Right cardiac atrium (tissue), 5 donors: ENCODE results near the gene ETV1. TPM values are rescaled to one million over a fixed set of nuclear protein-coding genes. Genes with fewer than 3 reads are reported as not detected.

Experiments used
- ATAC-seq, 2 donors: fragments of 200-7000 bp; cut with Tn5 transposase; one replicate each; pipeline versions ENCODE4 v1.8.0 to v1.9.1; 2020; ENCODE audit warnings: moderate library complexity in 2 of 2, mild to moderate bottlenecking in 1 of 2
- DNase-seq, 3 donors: peaks; one replicate each; pipeline ENCODE4 v3.0.0-alpha.2; 2020
- H3K27ac ChIP-seq: one replicate; pipeline ENCODE4 v1.5.1; 2013; ENCODE audit warnings: mild to moderate bottlenecking, low read length, control low read depth, moderate library complexity
- H3K27me3 ChIP-seq: one replicate; pipeline ENCODE4 v1.6.1; 2013; ENCODE audit not compliant: control insufficient read depth, insufficient read depth
- H3K4me1 ChIP-seq: one replicate; pipeline ENCODE4 v1.6.1; 2013; ENCODE audit warnings: low read length; ENCODE audit not compliant: control insufficient read depth, insufficient read depth
- H3K4me3 ChIP-seq: one replicate; pipeline ENCODE4 v1.5.1; 2013; ENCODE audit warnings: low read length, control low read depth
- H3K9me3 ChIP-seq: one replicate; pipeline ENCODE4 v1.6.1; 2013; ENCODE audit warnings: low read length; ENCODE audit not compliant: control insufficient read depth
- WGBS: extraction: QIAGEN DNeasy Blood & Tissue Kit; methylation state at CpG from one replicate; pipeline ENCODE4 v1.1.7; 2013; 5-methylcytosine and 5-hydroxymethylcytosine counted together
- intact Hi-C, 4 donors: fragments of 100-400 bp; cut with DNase I; formaldehyde crosslinking; loops; one replicate each; pipeline versions ENCODE4 v1.11.0 to v1.14.0; 2022 to 2023
- polyA plus RNA-seq: library from polyadenylated mRNA; stranded (reverse); fragments of 200-250 nt; gene quantifications from one replicate; pipeline ENCODE4 v1.2.3, GENCODE V29; 2013
- total RNA-seq, 4 donors: library from RNA; stranded (reverse); fragmentation: NEBNext Ultra II Directional; extraction: Animal tissue kit (Norgen Biotek cat#: 25700); gene quantifications; one replicate each; pipeline ENCODE4 v1.2.1, GENCODE V29; 2021
- donor health status: healthy with polysubstance abuse.
- donor health status: DM: no; HTN: yes; CAD: no.
- donor health status: DM: no; HTN: no; CAD: no.
- donor health status: DM: no; HTN: yes; CAD: no; lungs with severe emphysema.
- donor health status: DM: yes; HTN: yes; CAD: no.

Gene ETV1
- total and polyA plus RNA-seq, 5 donors = 12.9 to 47.5 (median 36.3) TPM

- Histone ChIP-seq H3K4me1 (no peaks in the 10 kb centered on the region), H3K27ac (no peak overlapping the region), H3K4me3 (no peak overlapping the region), H3K9me3 (no peaks in the 10 kb centered on the region), H3K27me3 (no peaks in the 10 kb centered on the region)
- intact Hi-C loops = no loop called here
- DNase-seq (no peak), ATAC-seq (no peak)
- 57% methylated on average over 3 of the region's 3 CpGs for WGBS
Observed at GRCh38 chr7:13904689-13905088, 84.8 kb downstream of the ETV1 start.

GRCh38 chr7:13904007-13904406 is 85.5 kb downstream of the ETV1 start:
- H3K4me3 ChIP-seq = no peak overlapping the region
- ATAC-seq (no peak), DNase-seq (no peak)
- H3K9me3 ChIP-seq = no peaks in the 10 kb centered on the region
- intact Hi-C loops = no loop called here
- H3K4me1 ChIP-seq = no peaks in the 10 kb centered on the region
- no peak overlapping the region for H3K27ac ChIP-seq
- no peaks in the 10 kb centered on the region for H3K27me3 ChIP-seq
- WGBS = 86% methylated on average over 2 of the region's 2 CpGs

GRCh38 chr7:13901577-13901976 is 87.9 kb downstream of the ETV1 start:
- Histone ChIP-seq H3K4me1 (no peaks in the 10 kb centered on the region), H3K27me3 (no peaks in the 10 kb centered on the region), H3K4me3 (no peak overlapping the region), H3K9me3 (no peaks in the 10 kb centered on the region), H3K27ac (no peak overlapping the region)
- WGBS = 81% methylated on average over 3 of the region's 3 CpGs
- intact Hi-C loops = no loop called here
- ATAC-seq (no peak), DNase-seq (no peak)

- Histone ChIP-seq H3K27ac (no peak overlapping the region), H3K27me3 (no peaks in the 10 kb centered on the region), H3K9me3 (no peaks in the 10 kb centered on the region), H3K4me3 (no peak overlapping the region), H3K4me1 (no peaks in the 10 kb centered on the region)
- intact Hi-C loops = no loop called here
- peak in 1 of 2 donors; percentile 33 for ATAC-seq
- WGBS = 39% methylated on average over 6 of the region's 6 CpGs
- DNase-seq = no peak
Observed at GRCh38 chr7:13898957-13899670, 90.4 kb downstream of the ETV1 start.

GRCh38 chr7:13897819-13898218 is 91.6 kb downstream of the ETV1 start:
- no peaks in the 10 kb centered on the region for H3K27me3 ChIP-seq
- no peak for ATAC-seq
- WGBS = 70% methylated on average over 2 of the region's 2 CpGs
- DNase-seq = no peak
- no peak overlapping the region for H3K4me3 ChIP-seq
- no peak overlapping the region for H3K27ac ChIP-seq
- H3K9me3 ChIP-seq = no peaks in the 10 kb centered on the region
- intact Hi-C loops = no loop called here
- no peaks in the 10 kb centered on the region for H3K4me1 ChIP-seq

- Histone ChIP-seq H3K4me3 (no peak overlapping the region), H3K27ac (no peak overlapping the region), H3K27me3 (no peaks in the 10 kb centered on the region), H3K4me1 (no peaks in the 10 kb centered on the region), H3K9me3 (no peaks in the 10 kb centered on the region)
- no peak for ATAC-seq
- no peak for DNase-seq
- intact Hi-C loops = no loop called here
- 97% methylated on average over 4 of the region's 4 CpGs for WGBS
Observed at GRCh38 chr7:13894954-13895353, 94.5 kb downstream of the ETV1 start.

GRCh38 chr7:13894377-13894776 is 95.1 kb downstream of the ETV1 start:
- 81% methylated on average over 2 of the region's 2 CpGs for WGBS
- Histone ChIP-seq H3K4me3 (no peak overlapping the region), H3K27ac (no peak overlapping the region), H3K27me3 (no peaks in the 10 kb centered on the region), H3K9me3 (no peaks in the 10 kb centered on the region), H3K4me1 (no peaks in the 10 kb centered on the region)
- intact Hi-C loops = no loop called here
- ATAC-seq (no peak), DNase-seq (no peak)

GRCh38 chr7:13890793-13891192 is 98.7 kb downstream of the ETV1 start:
- H3K9me3 ChIP-seq = no peaks in the 10 kb centered on the region
- no peak overlapping the region for H3K4me3 ChIP-seq
- no peak for DNase-seq
- intact Hi-C loops = no loop called here
- no peak overlapping the region for H3K27ac ChIP-seq
- no peak for ATAC-seq
- H3K4me1 ChIP-seq = no peaks in the 10 kb centered on the region
- H3K27me3 ChIP-seq = no peaks in the 10 kb centered on the region
- 91% methylated on average over 4 of the region's 4 CpGs for WGBS

GRCh38 chr7:13886356-13886755 is 103.1 kb downstream of the ETV1 start:
- intact Hi-C loops = no loop called here
- Histone ChIP-seq H3K9me3 (no peaks in the 10 kb centered on the region), H3K27ac (no peak overlapping the region), H3K4me3 (no peak overlapping the region), H3K4me1 (no peaks in the 10 kb centered on the region), H3K27me3 (no peaks in the 10 kb centered on the region)
- 85% methylated on average over 2 of the region's 2 CpGs for WGBS
- no peak for ATAC-seq
- no peak for DNase-seq

GRCh38 chr7:13882051-13882450 is 107.4 kb downstream of the ETV1 start:
- no peak overlapping the region for H3K27ac ChIP-seq
- H3K4me3 ChIP-seq = no peak overlapping the region
- intact Hi-C loops = no loop called here
- no peaks in the 10 kb centered on the region for H3K9me3 ChIP-seq
- no peaks in the 10 kb centered on the region for H3K27me3 ChIP-seq
- DNase-seq (no peak), ATAC-seq (no peak)
- WGBS = 85% methylated on average over 5 of the region's 5 CpGs
- no peaks in the 10 kb centered on the region for H3K4me1 ChIP-seq

GRCh38 chr7:13880789-13881188 is 108.7 kb downstream of the ETV1 start:
- Histone ChIP-seq H3K27ac (no peak overlapping the region), H3K27me3 (no peaks in the 10 kb centered on the region), H3K9me3 (no peaks in the 10 kb centered on the region), H3K4me1 (no peaks in the 10 kb centered on the region), H3K4me3 (no peak overlapping the region)
- intact Hi-C loops = no loop called here
- WGBS = 94% methylated on average over 2 of the region's 2 CpGs
- ATAC-seq (no peak), DNase-seq (no peak)
